Measurements from ENCODE around the gene ADRA1B.

ADRA1B gene

DNA sequence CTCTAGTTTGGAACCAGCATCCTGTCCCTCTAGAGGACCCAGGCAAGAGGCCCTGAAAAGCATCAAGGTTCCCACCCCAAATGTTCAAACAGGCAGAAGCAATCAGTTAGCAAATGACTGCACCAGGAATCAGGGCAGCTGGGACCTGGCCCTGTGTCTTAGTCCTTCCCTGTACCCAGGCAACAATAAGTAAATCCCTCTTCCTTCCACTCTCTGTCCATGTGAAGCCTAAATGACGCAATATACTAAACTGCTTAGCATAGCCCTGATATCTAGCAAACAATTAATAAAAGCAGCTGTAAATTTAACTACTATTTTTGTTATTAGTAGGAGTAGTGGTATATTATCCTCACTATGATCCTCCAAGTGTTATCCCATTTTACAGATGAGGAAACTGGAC, 13.2 kb upstream of the ADRA1B start:
- Histone ChIP-seq H3K4me2 (ENCODE audit: low read length) (no peak overlapping the region), H3K4me1 (no peaks in the 10 kb centered on the region), H3K79me2 (no peaks in the 10 kb centered on the region), H3K36me3 (ENCODE audit: control insufficient read depth, insufficient read depth, low read length) (no peaks in the 10 kb centered on the region), H3K27me3 (ENCODE audit: control insufficient read depth, insufficient read depth, low read length) (no peaks in the 10 kb centered on the region), H3K4me3 (ENCODE audit: low read depth, low read length) (no peak overlapping the region), H3K9me3 (ENCODE audit: control insufficient read depth, low read length) (no peaks in the 10 kb centered on the region), H2AFZ (no peak overlapping the region), H3K27ac (no peak overlapping the region), H3K9ac (no peak overlapping the region)
- TF ChIP-seq, protein P1, sequence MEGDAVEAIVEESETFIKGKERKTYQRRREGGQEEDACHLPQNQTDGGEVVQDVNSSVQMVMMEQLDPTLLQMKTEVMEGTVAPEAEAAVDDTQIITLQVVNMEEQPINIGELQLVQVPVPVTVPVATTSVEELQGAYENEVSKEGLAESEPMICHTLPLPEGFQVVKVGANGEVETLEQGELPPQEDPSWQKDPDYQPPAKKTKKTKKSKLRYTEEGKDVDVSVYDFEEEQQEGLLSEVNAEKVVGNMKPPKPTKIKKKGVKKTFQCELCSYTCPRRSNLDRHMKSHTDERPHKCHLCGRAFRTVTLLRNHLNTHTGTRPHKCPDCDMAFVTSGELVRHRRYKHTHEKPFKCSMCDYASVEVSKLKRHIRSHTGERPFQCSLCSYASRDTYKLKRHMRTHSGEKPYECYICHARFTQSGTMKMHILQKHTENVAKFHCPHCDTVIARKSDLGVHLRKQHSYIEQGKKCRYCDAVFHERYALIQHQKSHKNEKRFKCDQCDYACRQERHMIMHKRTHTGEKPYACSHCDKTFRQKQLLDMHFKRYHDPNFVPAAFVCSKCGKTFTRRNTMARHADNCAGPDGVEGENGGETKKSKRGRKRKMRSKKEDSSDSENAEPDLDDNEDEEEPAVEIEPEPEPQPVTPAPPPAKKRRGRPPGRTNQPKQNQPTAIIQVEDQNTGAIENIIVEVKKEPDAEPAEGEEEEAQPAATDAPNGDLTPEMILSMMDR (IDR thresholded peaks at IDR 0.05): no peak

DNA sequence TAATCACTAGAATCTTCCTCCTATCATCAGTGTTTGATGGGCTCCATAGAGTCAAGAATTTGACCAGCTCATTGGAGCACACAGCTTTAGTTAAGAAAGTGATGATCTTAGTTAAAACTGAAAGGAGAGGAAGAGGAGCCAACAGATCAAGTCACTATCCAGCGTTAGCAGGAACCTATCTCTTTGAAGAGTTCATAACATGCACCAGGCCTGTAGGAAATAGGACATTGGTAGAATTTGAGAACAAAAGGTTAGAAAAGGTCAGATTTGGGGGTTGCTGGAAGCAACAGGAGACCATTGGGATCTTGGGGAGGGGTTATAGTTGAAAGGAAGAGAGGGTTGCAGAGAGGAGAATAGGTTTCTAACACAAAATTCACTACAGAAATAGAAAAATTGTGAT, 11.4 kb upstream of the ADRA1B start:
- H3K79me2 ChIP-seq: no peaks in the 10 kb centered on the region
- no peak overlapping the region for H3K27ac ChIP-seq
- no peaks in the 10 kb centered on the region for H3K4me1 ChIP-seq
- no peak overlapping the region for H3K4me3 ChIP-seq (ENCODE audit: low read depth, low read length)
- H3K9me3 ChIP-seq (ENCODE audit: control insufficient read depth, low read length): no peaks in the 10 kb centered on the region
- H3K9ac ChIP-seq: no peak overlapping the region
- H3K36me3 ChIP-seq (ENCODE audit: control insufficient read depth, insufficient read depth, low read length): no peaks in the 10 kb centered on the region
- TF ChIP-seq, protein P1 (IDR thresholded peaks at IDR 0.05): no peak
- H2AFZ ChIP-seq: no peak overlapping the region
- no peak overlapping the region for H3K4me2 ChIP-seq (ENCODE audit: low read length)
- no peaks in the 10 kb centered on the region for H3K27me3 ChIP-seq (ENCODE audit: control insufficient read depth, insufficient read depth, low read length)

DNA sequence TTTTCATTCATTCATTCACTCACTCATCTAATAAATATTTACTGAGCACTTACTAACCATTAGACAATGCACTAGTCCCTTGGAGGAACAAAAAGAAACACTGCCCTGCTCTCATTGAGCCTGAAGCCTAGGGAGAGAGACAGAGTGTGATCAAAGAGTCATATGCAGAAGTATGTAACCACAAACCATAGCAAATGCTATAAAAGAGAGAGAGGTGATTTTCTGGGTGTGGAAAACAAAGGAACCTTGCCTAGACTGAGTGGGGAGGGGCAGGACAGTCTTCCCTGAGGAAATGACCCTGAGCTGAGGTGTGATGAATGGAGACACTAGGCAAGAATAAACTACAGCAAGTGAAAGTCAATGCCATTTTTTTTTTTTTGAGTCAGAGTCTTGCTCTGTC, 10.8 kb upstream of the ADRA1B start:
- Histone ChIP-seq H3K4me1 (no peaks in the 10 kb centered on the region), H3K36me3 (ENCODE audit: control insufficient read depth, insufficient read depth, low read length) (no peaks in the 10 kb centered on the region), H3K4me2 (ENCODE audit: low read length) (no peak overlapping the region), H3K4me3 (ENCODE audit: low read depth, low read length) (no peak overlapping the region), H3K9ac (no peak overlapping the region), H2AFZ (no peak overlapping the region), H3K79me2 (no peaks in the 10 kb centered on the region), H3K9me3 (ENCODE audit: control insufficient read depth, low read length) (no peaks in the 10 kb centered on the region), H3K27ac (no peak overlapping the region), H3K27me3 (ENCODE audit: control insufficient read depth, insufficient read depth, low read length) (no peaks in the 10 kb centered on the region)
- TF ChIP-seq, protein P1 (IDR thresholded peaks at IDR 0.05): no peak

DNA sequence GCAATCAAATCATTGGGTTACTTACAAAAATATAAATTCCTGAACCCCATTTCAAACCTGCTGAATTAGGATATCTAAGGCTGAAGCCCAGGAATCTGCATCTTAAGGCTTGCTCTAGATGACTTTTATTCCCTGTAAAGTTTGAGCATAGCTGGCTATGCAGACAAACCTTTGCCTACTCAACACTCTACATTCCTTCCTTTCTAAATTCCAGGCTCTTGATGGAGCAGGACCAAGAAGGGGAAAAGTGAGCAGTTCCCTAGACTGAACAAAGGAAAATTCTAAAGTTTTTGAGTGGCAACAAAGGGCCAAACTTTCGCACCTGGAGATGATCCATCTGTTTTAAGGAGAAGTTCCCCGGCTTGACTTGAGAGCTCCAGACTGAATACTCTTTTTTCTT, 9.8 kb upstream of the ADRA1B start:
- Histone ChIP-seq H3K27ac (no peak overlapping the region), H3K4me3 (ENCODE audit: low read depth, low read length) (no peak overlapping the region), H3K4me2 (ENCODE audit: low read length) (no peak overlapping the region), H3K4me1 (no peaks in the 10 kb centered on the region), H3K27me3 (ENCODE audit: control insufficient read depth, insufficient read depth, low read length) (no peaks in the 10 kb centered on the region), H3K9ac (no peak overlapping the region), H3K79me2 (no peaks in the 10 kb centered on the region), H2AFZ (no peak overlapping the region), H3K36me3 (ENCODE audit: control insufficient read depth, insufficient read depth, low read length) (no peaks in the 10 kb centered on the region), H3K9me3 (ENCODE audit: control insufficient read depth, low read length) (no peaks in the 10 kb centered on the region)
- TF ChIP-seq, protein P1 (IDR thresholded peaks at IDR 0.05): no peak

DNA sequence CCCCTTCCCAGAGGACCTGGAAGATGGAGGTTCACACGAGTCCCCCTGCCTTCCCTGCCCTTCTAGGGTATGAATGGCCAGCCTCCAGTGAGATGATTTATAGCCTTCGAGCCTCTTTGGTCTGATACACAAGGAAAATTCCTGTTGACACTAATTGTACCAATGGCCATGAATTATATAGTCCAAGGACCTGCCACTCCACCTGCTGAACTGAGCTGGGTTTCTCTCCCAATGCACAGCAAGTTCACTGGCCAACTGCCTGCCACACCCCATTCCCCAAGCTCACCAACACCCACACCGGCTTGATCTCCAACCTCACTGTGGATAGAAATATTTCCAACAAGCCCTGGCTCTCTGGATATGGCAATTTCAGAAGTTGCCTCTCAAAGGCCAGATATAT, 9.3 kb upstream of the ADRA1B start:
- Histone ChIP-seq H3K9ac (no peak overlapping the region), H3K4me3 (ENCODE audit: low read depth, low read length) (no peak overlapping the region), H3K27ac (no peak overlapping the region), H2AFZ (no peak overlapping the region), H3K79me2 (no peaks in the 10 kb centered on the region), H3K27me3 (ENCODE audit: control insufficient read depth, insufficient read depth, low read length) (no peaks in the 10 kb centered on the region), H3K4me1 (no peaks in the 10 kb centered on the region), H3K9me3 (ENCODE audit: control insufficient read depth, low read length) (no peaks in the 10 kb centered on the region), H3K4me2 (ENCODE audit: low read length) (no peak overlapping the region), H3K36me3 (ENCODE audit: control insufficient read depth, insufficient read depth, low read length) (no peaks in the 10 kb centered on the region)
- TF ChIP-seq, protein P1 (IDR thresholded peaks at IDR 0.05): no peak
